Endothelial cell of umbilical vein (primary cell): Measurements from ENCODE around the gene MAPK11. TPM values are rescaled to one million over a fixed set of nuclear protein-coding genes. Genes with fewer than 3 reads are reported as not detected.

ENCODE experiments used
- BruUV-seq: library from RNA; stranded (reverse); fragments of 400-500 nt; replicated peaks from 2 replicates; lab custom pipeline; 2021; lab: Mats Ljungman, UMichigan
- CTCF ChIA-PET: fragments of 300-600, 350-600 bp; sonication (Branson Sonifier 250); formaldehyde crosslinking; loops from one replicate; lab custom pipeline; 2021; ENCODE audit warnings: antibody characterized with exemption, inconsistent platforms; lab: Charles Lee
- POLR2A ChIA-PET: fragments of 300-600, 350-600 bp; sonication (Branson Sonifier 250); formaldehyde crosslinking; loops from one replicate; lab custom pipeline; 2021; ENCODE audit warnings: antibody characterized with exemption, inconsistent platforms; lab: Charles Lee
- DNase-seq: peaks from one replicate; pipeline ENCODE4 v3.0.0-alpha.2; 2011; ENCODE audit warnings: low read depth, low spot score
- FAIRE-seq: peaks from 2 replicates; lab custom pipeline; 2011; peaks lifted over from hg19 to GRCh38; lab: Jason Lieb, UNC
- H2AFZ ChIP-seq: 2 replicates; pipeline ENCODE4 v1.6.0; 2012; ENCODE audit warnings: low read depth, low read length, control low read depth, inconsistent platforms
- H3K27ac ChIP-seq: 2 replicates; pipeline ENCODE4 v1.5.1; 2011; ENCODE audit warnings: low read depth, mild to moderate bottlenecking, control low read depth, low read length, moderate library complexity; ENCODE audit not compliant: insufficient read depth
- H3K27me3 ChIP-seq, 2 experiments: 2 replicates each; pipeline versions ENCODE4 v1.6.0 to v1.6.1; 2011; ENCODE audit warnings: low read length in 2 of 2, mixed read lengths in 1 of 2; ENCODE audit not compliant: control insufficient read depth in 2 of 2, insufficient read depth in 2 of 2
- H3K36me3 ChIP-seq, 2 experiments: 2 replicates in 1 of 2; 3 replicates in 1 of 2; pipeline ENCODE4 v1.5.1; 2011; ENCODE audit warnings: low read length in 2 of 2, mild to moderate bottlenecking in 1 of 2, moderate library complexity in 1 of 2; ENCODE audit not compliant: control insufficient read depth in 2 of 2, insufficient read depth in 2 of 2; ENCODE audit errors: extremely low read depth in 1 of 2
- H3K4me1 ChIP-seq: 3 replicates; pipeline ENCODE4 v1.5.1; 2011; ENCODE audit warnings: mild to moderate bottlenecking, low read length; ENCODE audit not compliant: control insufficient read depth, insufficient read depth; ENCODE audit errors: extremely low read depth
- H3K4me2 ChIP-seq: 2 replicates; pipeline ENCODE4 v1.6.1; 2011; ENCODE audit warnings: low read length, control low read depth, mixed read lengths; ENCODE audit not compliant: insufficient read depth
- H3K4me3 ChIP-seq, 3 experiments: fragments of 200-600 bp in 1 of 3; sonication (generic), shearing (Covaris generic) in 1 of 3; replicated peaks in 1 of 3; 2 replicates each; pipeline ENCODE4 v1.5.1; 2011 to 2016; ENCODE audit warnings: control low read depth in 3 of 3, low read length in 3 of 3, mild to moderate bottlenecking in 2 of 3, inconsistent platforms in 1 of 3, low read depth in 1 of 3, moderate library complexity in 1 of 3; ENCODE audit not compliant: insufficient read depth in 1 of 3
- H3K79me2 ChIP-seq: 2 replicates; pipeline ENCODE4 v1.6.0; 2012; ENCODE audit warnings: low read length, inconsistent platforms; ENCODE audit not compliant: control insufficient read depth, insufficient read depth
- H3K9ac ChIP-seq: replicated peaks from 2 replicates; pipeline ENCODE3; 2011; ENCODE audit warnings: low read length, control low read depth; ENCODE audit not compliant: insufficient read depth; ENCODE audit errors: extremely low read depth
- H3K9me1 ChIP-seq: replicated peaks from 3 replicates; pipeline ENCODE4 v1.6.0; 2011; ENCODE audit warnings: mild to moderate bottlenecking, low read length; ENCODE audit not compliant: control insufficient read depth, insufficient read depth; ENCODE audit errors: extremely low read depth
- H3K9me3 ChIP-seq: replicated peaks from 2 replicates; pipeline ENCODE4 v1.5.1; 2012; ENCODE audit warnings: low read length, inconsistent platforms; ENCODE audit not compliant: control insufficient read depth, insufficient read depth
- H4K20me1 ChIP-seq: replicated peaks from 2 replicates; pipeline ENCODE3; 2011; ENCODE audit warnings: mild to moderate bottlenecking, low read length; ENCODE audit not compliant: control insufficient read depth, insufficient read depth; ENCODE audit errors: extremely low read depth
- EZH2 ChIP-seq: IDR thresholded peaks from 2 replicates; pipeline ENCODE4 v1.6.1; 2012; ENCODE audit warnings: borderline replicate concordance, low read depth, mild to moderate bottlenecking, moderate library complexity, low read length, inconsistent platforms; ENCODE audit not compliant: severe bottlenecking
- FOS ChIP-seq: IDR thresholded peaks from 2 replicates; pipeline ENCODE4 v1.6.1; 2011; ENCODE audit warnings: mild to moderate bottlenecking, low read length, moderate library complexity, borderline replicate concordance; ENCODE audit not compliant: insufficient read depth
- GATA2 ChIP-seq: IDR thresholded peaks from 2 replicates; pipeline ENCODE4 v1.7.0; 2011; ENCODE audit warnings: low read depth, mild to moderate bottlenecking, moderate library complexity, mixed read lengths, low read length; ENCODE audit not compliant: insufficient read length, insufficient read depth
- JUN ChIP-seq: IDR thresholded peaks from 2 replicates; pipeline ENCODE4 v1.6.1; 2011; ENCODE audit warnings: borderline replicate concordance, low read depth; ENCODE audit not compliant: insufficient read length, insufficient read depth
- MYC ChIP-seq: IDR thresholded peaks from one replicate; pipeline ENCODE4 v1.6.1; 2011; ENCODE audit warnings: mild to moderate bottlenecking, low read depth, low read length
- POLR2A ChIP-seq: IDR thresholded peaks from 2 replicates; pipeline ENCODE4 v1.6.1; 2012; ENCODE audit warnings: low read depth, mild to moderate bottlenecking, control low read depth, low read length
- POLR2AphosphoS5 ChIP-seq: IDR thresholded peaks from 2 replicates; pipeline ENCODE4 v1.6.1; 2012; ENCODE audit warnings: low read depth, mild to moderate bottlenecking, control low read depth, low read length, moderate library complexity; ENCODE audit not compliant: insufficient read depth
- dilution Hi-C: fragments of 300-500 bp; cut with MboI; formaldehyde crosslinking; loops from one replicate; pipeline ENCODE4 v1.15.0; 2019; ENCODE audit warnings: low sequenced_read_pairs; ENCODE audit not compliant: extremely low pct_ligation_motif_present
- intact Hi-C: fragments of 100-400 bp; cut with micrococcal nuclease; formaldehyde crosslinking; loops from one replicate; pipeline ENCODE4 v1.10.0; 2022
- polyA plus RNA-seq, 4 experiments: library from polyadenylated mRNA; depleted of rRNA in 3 of 4; stranded (reverse) in 3 of 4; unstranded in 1 of 4; fragments of >200 nt; gene quantifications; 2 replicates each; pipeline versions ENCODE4 v1.2.1 to v1.2.3, GENCODE V29; 2011 to 2012; ENCODE audit warnings: missing spikeins in 1 of 4
- total RNA-seq: library from RNA; stranded (reverse); gene quantifications from 2 replicates; pipeline ENCODE4 v1.2.3, GENCODE V29; 2021
- TF ChIP-seq, protein P1 (sequence below), 2 donors: IDR thresholded peaks; 1 replicate in 1 of 2; 2 replicates in 1 of 2; pipeline ENCODE4 v1.5.1; 2011; ENCODE audit warnings: low read length in 2 of 2, mild to moderate bottlenecking in 2 of 2, moderate library complexity in 2 of 2, control low read depth in 1 of 2, inconsistent platforms in 1 of 2, low read depth in 1 of 2; ENCODE audit not compliant: insufficient read depth in 1 of 2; ENCODE audit errors: extremely low read depth in 1 of 2
- TF ChIP-seq, protein P2 (sequence below): IDR thresholded peaks from 2 replicates; pipeline ENCODE4 v1.6.1; 2011; ENCODE audit not compliant: insufficient read depth, insufficient read length

MAPK11 gene
- total and polyA plus RNA-seq, 2 donors (not counting 3 experiments of a cell fraction or from before 2014, with no cell fraction given): 22.8 to 26.3 TPM

DNA sequence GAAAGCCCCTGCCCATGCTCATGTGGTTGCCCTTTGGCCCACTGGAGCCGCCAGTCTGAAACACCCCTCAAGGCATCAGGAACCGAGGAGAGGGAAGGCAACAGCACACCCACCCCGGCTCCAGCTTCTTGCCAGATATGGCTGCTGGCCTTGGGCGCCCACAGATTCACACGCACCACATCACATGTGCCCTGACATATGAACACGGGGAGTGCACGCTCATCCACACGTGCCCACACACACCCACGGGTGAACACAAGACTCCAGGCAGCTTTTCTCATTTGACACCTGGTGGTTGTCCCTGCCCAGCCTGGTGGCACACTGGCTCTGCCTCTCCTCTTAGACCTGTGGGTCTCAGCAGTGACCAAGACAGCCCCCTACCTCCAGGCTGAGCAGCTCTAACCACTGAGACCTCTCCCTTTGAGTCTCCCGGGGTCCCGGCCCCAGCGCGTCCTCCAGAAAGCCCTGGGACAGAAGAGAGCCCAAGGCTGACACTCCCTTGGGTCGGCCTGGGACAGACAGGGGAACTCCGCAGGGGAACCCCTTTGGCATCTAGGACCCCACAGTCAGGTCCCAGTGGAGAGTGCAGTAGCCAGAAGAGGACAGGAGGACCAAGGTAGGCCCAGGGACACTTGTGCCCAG, 6.0 kb downstream of the MAPK11 start:
- no peaks in the 10 kb centered on the region for H3K9me3 ChIP-seq
- H3K27me3 ChIP-seq: no peaks in the 10 kb centered on the region
- DNase-seq (no peak), FAIRE-seq (no peak)
- H2AFZ ChIP-seq: no peak overlapping the region
- no peak overlapping the region for H3K4me2 ChIP-seq
- dilution Hi-C loops: no loop called here
- BruUV-seq: no TSS peak
- intact Hi-C loops: no loop called here
- peaks cover 12% of the 10 kb centered on the region for H3K79me2 ChIP-seq
- H3K27ac ChIP-seq: no peak overlapping the region
- H3K9me1 ChIP-seq: no peaks in the 10 kb centered on the region
- H3K36me3 ChIP-seq: peaks cover 0 to 4% of the 10 kb centered on the region in 2 experiments
- POLR2A ChIA-PET: no interaction called here
- no peak overlapping the region for H3K4me3 ChIP-seq
- no peak for TF ChIP-seq EZH2
- no peak for TF ChIP-seq FOS
- no peak for TF ChIP-seq POLR2AphosphoS5
- TF ChIP-seq GATA2: no peak
- TF ChIP-seq, protein P1, sequence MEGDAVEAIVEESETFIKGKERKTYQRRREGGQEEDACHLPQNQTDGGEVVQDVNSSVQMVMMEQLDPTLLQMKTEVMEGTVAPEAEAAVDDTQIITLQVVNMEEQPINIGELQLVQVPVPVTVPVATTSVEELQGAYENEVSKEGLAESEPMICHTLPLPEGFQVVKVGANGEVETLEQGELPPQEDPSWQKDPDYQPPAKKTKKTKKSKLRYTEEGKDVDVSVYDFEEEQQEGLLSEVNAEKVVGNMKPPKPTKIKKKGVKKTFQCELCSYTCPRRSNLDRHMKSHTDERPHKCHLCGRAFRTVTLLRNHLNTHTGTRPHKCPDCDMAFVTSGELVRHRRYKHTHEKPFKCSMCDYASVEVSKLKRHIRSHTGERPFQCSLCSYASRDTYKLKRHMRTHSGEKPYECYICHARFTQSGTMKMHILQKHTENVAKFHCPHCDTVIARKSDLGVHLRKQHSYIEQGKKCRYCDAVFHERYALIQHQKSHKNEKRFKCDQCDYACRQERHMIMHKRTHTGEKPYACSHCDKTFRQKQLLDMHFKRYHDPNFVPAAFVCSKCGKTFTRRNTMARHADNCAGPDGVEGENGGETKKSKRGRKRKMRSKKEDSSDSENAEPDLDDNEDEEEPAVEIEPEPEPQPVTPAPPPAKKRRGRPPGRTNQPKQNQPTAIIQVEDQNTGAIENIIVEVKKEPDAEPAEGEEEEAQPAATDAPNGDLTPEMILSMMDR (IDR thresholded peaks at IDR 0.05; ENCODE audit: extremely low read depth in 1 of 2, insufficient read depth in 1 of 2, low read depth in 1 of 2, low read length in 2 of 2): no peak
- TF ChIP-seq, protein P2, sequence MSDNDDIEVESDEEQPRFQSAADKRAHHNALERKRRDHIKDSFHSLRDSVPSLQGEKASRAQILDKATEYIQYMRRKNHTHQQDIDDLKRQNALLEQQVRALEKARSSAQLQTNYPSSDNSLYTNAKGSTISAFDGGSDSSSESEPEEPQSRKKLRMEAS: no peak
- TF ChIP-seq JUN: no peak
- TF ChIP-seq POLR2A: no peak
- no peak for TF ChIP-seq MYC
- H4K20me1 ChIP-seq: no peaks in the 10 kb centered on the region
- H3K4me1 ChIP-seq: peaks cover 11% of the 10 kb centered on the region
- no peak overlapping the region for H3K9ac ChIP-seq
- CTCF ChIA-PET: interaction anchor here (1.5 to 4.9 kb wide), 2 partner anchors 13 to 62 kb away, joined by 3 to 41 read pairs; partner anchors contain the start of gene HDAC10
